WERI-Rb-1 (cell line): ENCODE data around the gene DUSP22.

Source experiments
- DNase-seq: peaks from one replicate; pipeline ENCODE4 v3.0.0-alpha.2; 2020
- H3K27ac ChIP-seq: fragments of 250-450 bp; sonication (Bioruptor Pico); 2 replicates; pipeline ENCODE4 v1.5.1; 2020; ENCODE audit warnings: mild to moderate bottlenecking, moderate library complexity
- H3K27me3 ChIP-seq: fragments of 250-450 bp; sonication (Bioruptor Pico); 2 replicates; pipeline ENCODE4 v1.5.1; 2021; ENCODE audit warnings: mild to moderate bottlenecking, low read depth, moderate library complexity; ENCODE audit not compliant: insufficient read depth, severe bottlenecking
- H3K36me3 ChIP-seq: fragments of 250-450 bp; sonication (Bioruptor Pico); 2 replicates; pipeline ENCODE4 v1.5.1; 2020; ENCODE audit warnings: mild to moderate bottlenecking, moderate library complexity
- H3K4me3 ChIP-seq: 2 replicates; pipeline ENCODE4 v1.5.1; 2011; ENCODE audit warnings: low read depth, mild to moderate bottlenecking, control low read depth, low read length
- H3K9me3 ChIP-seq: fragments of 250-450 bp; sonication (Bioruptor Pico); 2 replicates; pipeline ENCODE4 v1.5.1; 2021; ENCODE audit warnings: mild to moderate bottlenecking, moderate library complexity; ENCODE audit not compliant: severe bottlenecking
- TF ChIP-seq, protein P1 (sequence below): IDR thresholded peaks from 2 replicates; pipeline ENCODE4 v1.5.1; 2011; ENCODE audit warnings: low read depth, mild to moderate bottlenecking, control low read depth, inconsistent platforms, low read length

DUSP22 gene

DNA sequence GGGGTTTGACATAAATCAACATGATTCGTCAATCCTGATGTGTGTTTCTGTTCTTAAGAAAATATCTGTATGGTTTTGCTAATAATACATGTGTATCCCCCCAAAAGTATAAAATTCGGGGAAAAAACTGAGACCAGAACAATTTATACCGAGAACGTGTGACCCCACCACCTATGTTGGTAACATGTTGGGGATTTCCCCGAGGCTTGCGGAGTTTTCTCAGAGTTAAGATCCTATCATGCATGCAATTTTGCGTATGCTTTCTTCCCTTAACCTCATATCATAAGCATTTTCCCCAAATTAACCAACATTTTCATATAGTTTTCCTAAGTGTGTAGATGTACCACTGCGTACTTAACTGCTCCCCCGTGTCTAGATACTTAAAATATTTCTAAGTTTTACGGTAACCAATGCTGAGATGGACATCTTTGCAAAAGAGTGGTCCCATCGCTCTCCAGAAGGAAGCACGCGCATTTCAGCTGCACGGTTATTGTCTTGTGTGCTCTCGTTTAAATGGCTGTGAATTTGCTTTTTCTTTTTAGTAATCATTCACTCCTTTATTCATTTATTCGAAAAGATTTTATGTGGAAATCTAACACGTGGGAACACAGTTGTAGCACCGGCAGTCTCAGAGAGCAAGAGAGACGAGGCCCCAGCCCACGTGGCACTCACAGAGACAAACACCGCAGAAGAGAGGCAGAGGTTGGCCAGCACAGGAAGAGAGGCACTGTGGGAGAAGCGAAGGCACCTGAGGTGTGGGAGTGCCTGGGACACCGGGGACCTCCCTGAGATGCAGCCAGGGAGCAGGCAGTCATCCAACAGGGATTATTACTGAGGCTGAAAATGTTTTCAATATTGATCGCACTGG, 86.0 kb downstream of the DUSP22 start:
- TF ChIP-seq, protein P1, sequence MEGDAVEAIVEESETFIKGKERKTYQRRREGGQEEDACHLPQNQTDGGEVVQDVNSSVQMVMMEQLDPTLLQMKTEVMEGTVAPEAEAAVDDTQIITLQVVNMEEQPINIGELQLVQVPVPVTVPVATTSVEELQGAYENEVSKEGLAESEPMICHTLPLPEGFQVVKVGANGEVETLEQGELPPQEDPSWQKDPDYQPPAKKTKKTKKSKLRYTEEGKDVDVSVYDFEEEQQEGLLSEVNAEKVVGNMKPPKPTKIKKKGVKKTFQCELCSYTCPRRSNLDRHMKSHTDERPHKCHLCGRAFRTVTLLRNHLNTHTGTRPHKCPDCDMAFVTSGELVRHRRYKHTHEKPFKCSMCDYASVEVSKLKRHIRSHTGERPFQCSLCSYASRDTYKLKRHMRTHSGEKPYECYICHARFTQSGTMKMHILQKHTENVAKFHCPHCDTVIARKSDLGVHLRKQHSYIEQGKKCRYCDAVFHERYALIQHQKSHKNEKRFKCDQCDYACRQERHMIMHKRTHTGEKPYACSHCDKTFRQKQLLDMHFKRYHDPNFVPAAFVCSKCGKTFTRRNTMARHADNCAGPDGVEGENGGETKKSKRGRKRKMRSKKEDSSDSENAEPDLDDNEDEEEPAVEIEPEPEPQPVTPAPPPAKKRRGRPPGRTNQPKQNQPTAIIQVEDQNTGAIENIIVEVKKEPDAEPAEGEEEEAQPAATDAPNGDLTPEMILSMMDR, result no peak
- no peak for DNase-seq
- Histone ChIP-seq H3K27ac (no peak overlapping the region), H3K27me3 (peaks cover 55% of the 10 kb centered on the region), H3K9me3 (peaks cover 3% of the 10 kb centered on the region), H3K4me3 (no peak overlapping the region), H3K36me3 (no peaks in the 10 kb centered on the region)

DNA sequence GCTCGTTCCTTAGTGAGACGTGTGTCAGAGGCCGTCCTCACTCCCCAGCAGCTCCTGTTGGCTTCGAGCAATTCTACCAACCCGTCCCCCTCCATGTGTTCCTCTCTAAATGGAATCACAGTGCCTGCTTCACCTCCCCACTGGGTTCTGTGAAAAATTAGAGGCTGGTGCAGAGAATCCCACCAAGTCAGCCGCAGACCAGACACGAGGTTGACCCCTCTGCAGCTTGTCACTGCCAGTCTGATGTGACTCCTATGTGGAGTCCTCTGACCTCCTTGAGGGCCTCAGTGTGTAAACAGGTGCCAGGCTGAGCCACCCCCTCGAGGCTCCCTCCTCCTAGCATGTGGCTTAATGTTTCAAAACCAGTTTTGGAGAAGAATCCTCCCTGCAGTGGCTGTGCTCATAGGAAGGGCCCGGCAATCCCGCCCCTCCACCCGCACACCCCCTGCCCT, 86.7 kb downstream of the DUSP22 start:
- no peak for DNase-seq
- no peaks in the 10 kb centered on the region for H3K36me3 ChIP-seq
- peaks cover 48% of the 10 kb centered on the region for H3K27me3 ChIP-seq
- H3K4me3 ChIP-seq, result no peak overlapping the region
- TF ChIP-seq, protein P1, result no peak
- no peak overlapping the region for H3K27ac ChIP-seq
- H3K9me3 ChIP-seq, result peaks cover 3% of the 10 kb centered on the region

DNA sequence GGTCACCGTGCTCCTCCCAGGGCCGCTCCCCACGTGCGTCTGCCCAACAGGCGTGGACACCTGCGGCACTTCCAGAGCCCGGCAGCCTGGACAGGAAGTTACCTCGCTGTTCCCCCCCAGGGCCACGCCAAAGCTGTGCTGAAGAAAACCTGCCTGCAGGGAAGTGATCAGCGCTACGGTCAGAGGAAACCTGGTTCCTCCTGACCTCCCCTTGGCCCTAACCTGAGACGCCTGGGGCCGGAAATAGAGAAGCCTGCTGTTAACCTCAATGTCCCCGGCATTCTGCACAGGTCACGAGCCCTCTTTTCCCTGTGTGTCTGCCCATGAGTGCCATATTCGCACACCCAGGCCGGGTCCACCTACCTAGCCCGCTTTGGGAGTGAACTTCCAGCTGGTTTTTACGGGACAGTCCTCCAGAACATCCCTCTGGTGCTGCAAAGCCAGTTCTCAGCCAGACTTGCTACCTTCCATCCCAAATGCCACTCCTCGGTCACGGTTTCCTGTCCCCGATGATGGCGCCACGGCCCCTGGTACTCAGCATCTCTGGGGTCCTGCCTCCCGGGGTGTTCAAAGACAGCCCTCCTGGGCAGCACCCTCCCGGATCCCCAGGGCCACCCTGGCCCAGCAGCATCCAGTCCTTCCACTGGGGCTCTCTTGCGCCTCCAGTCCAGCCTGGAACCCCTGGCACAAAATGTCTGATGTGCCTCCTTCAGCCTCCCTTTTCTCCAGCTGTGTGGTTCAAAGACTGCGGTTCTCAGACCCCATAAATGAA, 87.3 kb downstream of the DUSP22 start:
- Histone ChIP-seq H3K27me3 (peaks cover 44% of the 10 kb centered on the region), H3K27ac (no peak overlapping the region), H3K4me3 (no peak overlapping the region), H3K9me3 (peaks cover 3% of the 10 kb centered on the region), H3K36me3 (no peaks in the 10 kb centered on the region)
- DNase-seq, result no peak
- TF ChIP-seq, protein P1, result no peak

DNA sequence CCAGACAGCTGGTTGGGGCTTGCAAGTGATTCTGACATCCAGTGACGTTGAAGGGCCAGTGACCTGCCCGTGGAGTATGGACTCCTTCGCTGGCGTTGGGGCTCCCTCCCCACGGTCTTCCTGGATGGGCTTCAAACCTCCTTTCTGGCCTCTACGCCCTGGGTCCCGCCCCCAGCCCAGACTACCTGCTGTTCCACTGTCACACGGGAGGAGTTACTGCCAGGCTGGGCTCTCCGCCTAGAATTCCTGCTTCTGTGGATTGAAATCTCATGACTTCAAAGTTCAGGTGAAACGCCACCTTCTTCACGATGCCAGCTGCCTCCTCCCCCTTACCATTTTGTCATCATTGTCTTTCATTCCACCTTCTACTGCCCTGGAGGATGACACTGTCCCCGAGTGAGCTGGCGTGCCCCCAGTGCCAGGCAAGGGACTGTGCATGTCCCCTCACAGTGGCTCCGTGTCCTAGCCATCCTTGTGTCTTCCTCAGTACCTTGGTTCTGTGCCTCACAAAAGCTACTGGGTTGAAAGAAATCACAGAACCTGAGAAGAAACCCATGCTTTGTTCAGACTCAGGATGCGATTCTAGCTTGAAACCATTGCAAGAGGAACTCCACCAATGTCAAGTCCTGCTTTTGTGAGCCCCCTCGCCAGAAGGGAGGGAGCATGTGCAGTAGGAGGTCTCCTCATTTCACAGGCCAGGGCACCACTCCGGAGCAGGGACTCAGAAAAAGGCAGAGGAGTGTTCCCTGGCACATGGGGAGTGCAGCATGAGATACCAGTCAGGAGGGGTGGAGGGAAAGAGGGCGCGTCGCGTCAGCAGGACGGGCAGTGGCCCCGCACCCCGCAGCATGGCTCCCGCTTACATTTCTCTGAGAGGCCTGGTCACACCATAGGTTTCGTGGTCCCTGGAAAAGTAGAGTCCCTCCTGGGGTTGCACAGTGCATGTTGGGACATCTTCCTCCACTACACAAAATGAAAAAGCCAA, 88.2 kb downstream of the DUSP22 start:
- no peak overlapping the region for H3K4me3 ChIP-seq
- no peaks in the 10 kb centered on the region for H3K36me3 ChIP-seq
- H3K27ac ChIP-seq, result no peak overlapping the region
- H3K9me3 ChIP-seq, result no peaks in the 10 kb centered on the region
- DNase-seq, result no peak
- TF ChIP-seq, protein P1, result no peak
- H3K27me3 ChIP-seq, result peaks cover 36% of the 10 kb centered on the region

DNA sequence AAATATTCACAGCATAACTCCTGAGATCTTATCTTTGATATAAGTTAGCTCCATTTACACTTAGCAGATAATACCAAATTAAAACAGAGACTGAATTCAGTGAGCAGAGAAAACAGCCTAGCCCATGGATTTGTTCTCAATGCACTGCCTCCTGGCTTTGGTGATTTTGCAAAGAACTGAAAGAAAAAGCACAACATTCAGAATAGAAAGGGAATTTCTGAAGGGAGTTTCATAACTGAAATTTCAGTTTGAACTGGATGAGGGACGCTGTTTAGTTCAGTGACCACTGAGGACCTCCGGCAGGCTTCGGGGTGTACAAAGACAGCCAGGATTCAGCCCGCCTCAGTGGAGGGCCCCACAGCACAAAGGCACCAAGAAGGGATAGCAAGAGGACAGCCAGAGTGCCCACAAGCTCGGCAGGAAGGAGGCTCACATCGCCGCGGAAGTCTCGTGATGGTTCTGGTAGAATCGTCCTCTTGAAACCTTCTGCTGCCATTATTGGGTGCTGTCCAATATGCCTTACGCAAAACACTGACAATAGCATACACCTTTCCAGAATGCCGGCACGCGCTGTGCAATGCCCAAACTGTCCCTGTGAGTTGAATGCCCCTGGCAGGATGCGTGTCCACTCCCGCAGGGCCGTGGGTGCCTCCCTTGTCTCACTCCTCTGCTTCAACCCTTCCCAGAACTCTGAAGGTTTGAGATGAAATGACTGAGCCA, 89.6 kb downstream of the DUSP22 start:
- TF ChIP-seq, protein P1, result no peak
- DNase-seq, result no peak
- H3K9me3 ChIP-seq, result no peaks in the 10 kb centered on the region

More for the DNA sequence above, 89.6 kb downstream of the DUSP22 start:
- Histone ChIP-seq H3K27me3 (peaks cover 31% of the 10 kb centered on the region), H3K4me3 (no peak overlapping the region), H3K27ac (no peak overlapping the region), H3K36me3 (no peaks in the 10 kb centered on the region)
